Uterus (tissue), 4 donors: Measurements from ENCODE around the gene PHLPP1. TPM values are rescaled to one million over a fixed set of nuclear protein-coding genes. Genes with fewer than 3 reads are reported as not detected.

ENCODE experiments used
- DNase-seq, 2 donors: peaks; one replicate each; pipeline ENCODE4 v3.0.0-alpha.2; 2019 to 2020
- H3K27ac ChIP-seq, 2 donors: fragments of 200-600 bp; sonication (generic); 1 replicate in 1 of 2; 2 replicates in 1 of 2; pipeline ENCODE4 v1.5.1; 2016 to 2018
- H3K27me3 ChIP-seq, 2 donors: fragments of 200-600 bp; sonication (generic); one replicate each; pipeline ENCODE4 v1.5.1; 2018 to 2019; ENCODE audit warnings: control low read depth in 1 of 2
- H3K36me3 ChIP-seq, 2 donors: fragments of 200-600 bp; sonication (generic); one replicate each; pipeline ENCODE4 v1.5.1; 2019; ENCODE audit warnings: control low read depth in 1 of 2
- H3K4me1 ChIP-seq, 2 donors: fragments of 200-600 bp; sonication (generic); one replicate each; pipeline ENCODE4 v1.5.1; 2018 to 2019; ENCODE audit warnings: control low read depth in 1 of 2
- H3K4me3 ChIP-seq, 2 donors: fragments of 200-600 bp; sonication (generic); 1 replicate in 1 of 2; 2 replicates in 1 of 2; pipeline ENCODE4 v1.5.1; 2018 to 2019; ENCODE audit warnings: mild to moderate bottlenecking in 1 of 2
- H3K9me3 ChIP-seq, 2 donors: fragments of 200-600 bp; sonication (generic); one replicate each; pipeline ENCODE4 v1.5.1; 2019; ENCODE audit warnings: control low read depth in 1 of 2
- POLR2A ChIP-seq, 2 donors: fragments of 450-650 bp; IDR thresholded peaks; one replicate each; pipeline ENCODE4 v1.6.1; 2016; ENCODE audit warnings: antibody characterized with exemption in 2 of 2, mild to moderate bottlenecking in 1 of 2, moderate library complexity in 1 of 2
- intact Hi-C: fragments of 100-400 bp; cut with DNase I; formaldehyde crosslinking; loops from one replicate; pipeline ENCODE4 v1.15.1; 2023; ENCODE audit warnings: low total_unique reads
- total RNA-seq, 4 donors: library from RNA; depleted of rRNA in 3 of 4; stranded (reverse); fragments of >200 nt in 3 of 4; gene quantifications; one replicate each; pipeline versions ENCODE4 v1.1.0 to v1.2.4, GENCODE V29; 2014 to 2023
- TF ChIP-seq, protein P1 (sequence below), 4 experiments: fragments of 200-600 bp in 2 of 4; fragments of 450-650 bp in 2 of 4; sonication (generic) in 2 of 4; IDR thresholded peaks; one replicate each; pipeline ENCODE4 v1.5.1; 2016 to 2019; ENCODE audit warnings: antibody characterized with exemption in 4 of 4, mild to moderate bottlenecking in 2 of 4, moderate library complexity in 1 of 4
- donor health status: DM: yes; HTN: yes; CAD: no.

The PHLPP1 gene
- total RNA-seq, 4 donors from 2014 or later, result 10.6 to 32.4 (median 14.1) TPM

DNA sequence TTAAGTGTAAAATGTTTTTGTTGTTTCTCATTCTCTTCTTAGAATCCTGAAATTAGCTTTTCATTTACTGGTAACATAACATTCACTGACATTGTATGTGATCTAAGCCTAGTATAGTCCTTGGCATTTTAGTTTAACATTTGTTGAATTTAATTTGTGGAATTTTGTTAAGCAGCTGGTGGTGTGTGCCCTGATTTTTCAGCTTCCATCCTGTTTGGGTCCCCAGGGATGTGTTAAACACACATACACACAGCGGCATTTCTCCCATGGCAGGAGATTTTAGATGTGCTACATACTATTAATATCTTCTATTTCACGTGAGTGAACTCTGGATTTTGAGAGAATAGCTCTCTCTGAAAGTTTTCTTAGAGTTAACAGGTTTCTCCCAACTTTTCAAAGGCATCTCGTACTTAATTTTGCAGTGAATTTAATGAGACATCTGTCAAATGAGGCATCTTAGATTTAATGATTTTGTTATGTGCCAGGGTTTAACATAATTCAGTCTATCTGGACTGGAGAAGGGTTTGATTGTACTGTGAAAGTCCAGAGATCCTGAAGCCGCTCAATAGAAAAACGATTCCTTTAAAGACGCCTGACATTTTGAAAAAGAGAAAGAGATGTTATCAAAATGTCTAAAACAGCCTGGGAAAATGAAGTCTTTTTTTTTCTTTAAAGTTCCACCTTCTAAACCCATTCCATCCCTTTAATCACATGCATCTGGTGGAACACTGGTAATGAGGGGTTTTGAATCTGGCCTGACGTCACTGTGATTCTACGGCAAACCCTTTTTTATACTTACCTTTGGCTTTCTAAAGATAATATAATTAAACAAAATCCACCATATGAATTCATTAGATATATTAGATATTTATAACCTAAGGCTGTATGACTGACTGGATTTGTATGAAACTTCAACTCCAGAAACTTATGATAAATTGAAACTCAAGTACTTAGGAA is 6.8 kb downstream of the PHLPP1 start:
- peak overlapping the region in 1 of 2 donors; percentile 19 for H3K27ac ChIP-seq
- no peaks in the 10 kb centered on the region for H3K27me3 ChIP-seq
- DNase-seq, result no peak
- H3K36me3 ChIP-seq, result no peaks in the 10 kb centered on the region
- TF ChIP-seq, protein P1, sequence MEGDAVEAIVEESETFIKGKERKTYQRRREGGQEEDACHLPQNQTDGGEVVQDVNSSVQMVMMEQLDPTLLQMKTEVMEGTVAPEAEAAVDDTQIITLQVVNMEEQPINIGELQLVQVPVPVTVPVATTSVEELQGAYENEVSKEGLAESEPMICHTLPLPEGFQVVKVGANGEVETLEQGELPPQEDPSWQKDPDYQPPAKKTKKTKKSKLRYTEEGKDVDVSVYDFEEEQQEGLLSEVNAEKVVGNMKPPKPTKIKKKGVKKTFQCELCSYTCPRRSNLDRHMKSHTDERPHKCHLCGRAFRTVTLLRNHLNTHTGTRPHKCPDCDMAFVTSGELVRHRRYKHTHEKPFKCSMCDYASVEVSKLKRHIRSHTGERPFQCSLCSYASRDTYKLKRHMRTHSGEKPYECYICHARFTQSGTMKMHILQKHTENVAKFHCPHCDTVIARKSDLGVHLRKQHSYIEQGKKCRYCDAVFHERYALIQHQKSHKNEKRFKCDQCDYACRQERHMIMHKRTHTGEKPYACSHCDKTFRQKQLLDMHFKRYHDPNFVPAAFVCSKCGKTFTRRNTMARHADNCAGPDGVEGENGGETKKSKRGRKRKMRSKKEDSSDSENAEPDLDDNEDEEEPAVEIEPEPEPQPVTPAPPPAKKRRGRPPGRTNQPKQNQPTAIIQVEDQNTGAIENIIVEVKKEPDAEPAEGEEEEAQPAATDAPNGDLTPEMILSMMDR (IDR thresholded peaks at IDR 0.05), result no peak
- no peak for TF ChIP-seq POLR2A (IDR thresholded peaks at IDR 0.05)
- H3K4me3 ChIP-seq, result no peak overlapping the region
- intact Hi-C loops, result loop anchor here (10.0 kb wide), 1 partner anchor 73 kb away; no protein-coding TSS in a partner anchor
- H3K9me3 ChIP-seq, result no peaks in the 10 kb centered on the region
- H3K4me1 ChIP-seq, result no peaks in the 10 kb centered on the region

DNA sequence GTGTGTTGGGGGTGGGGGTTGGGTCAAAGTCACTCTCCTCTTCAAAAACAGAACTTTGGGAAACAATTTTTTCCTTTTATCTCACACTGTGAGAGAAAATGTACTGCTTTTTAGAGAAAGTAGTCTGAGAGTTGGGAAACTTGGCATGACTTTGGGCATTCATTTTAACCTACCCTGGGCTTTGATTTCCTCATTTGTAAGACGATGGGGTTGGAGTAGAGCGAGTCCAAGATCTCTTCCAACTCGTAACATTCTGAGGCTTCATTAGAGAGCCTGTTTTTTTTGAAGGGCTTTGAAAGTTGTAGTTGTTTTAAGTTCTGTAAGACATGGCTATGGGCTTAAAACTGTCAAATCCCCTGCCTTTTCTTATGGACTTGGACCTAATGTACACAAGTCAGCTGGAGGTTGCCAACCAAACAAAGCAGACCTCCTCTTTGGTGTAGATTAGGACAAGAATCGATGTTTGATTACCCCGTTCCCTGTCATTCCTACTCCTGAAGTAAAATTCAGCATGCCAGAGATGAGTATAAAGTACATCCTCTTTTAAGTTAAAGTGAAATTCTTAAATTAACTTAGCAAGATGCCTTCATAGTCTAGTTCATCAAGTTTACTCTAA is 8.4 kb downstream of the PHLPP1 start:
- H3K4me3 ChIP-seq, result no peak overlapping the region
- no peak for DNase-seq
- no peak for TF ChIP-seq POLR2A (IDR thresholded peaks at IDR 0.05)
- intact Hi-C loops, result loop anchor here (10.0 kb wide), 1 partner anchor 71 kb away; no protein-coding TSS in a partner anchor
- no peaks in the 10 kb centered on the region for H3K36me3 ChIP-seq
- no peaks in the 10 kb centered on the region for H3K4me1 ChIP-seq
- no peaks in the 10 kb centered on the region for H3K9me3 ChIP-seq
- H3K27ac ChIP-seq, result no peak overlapping the region
- no peaks in the 10 kb centered on the region for H3K27me3 ChIP-seq

DNA sequence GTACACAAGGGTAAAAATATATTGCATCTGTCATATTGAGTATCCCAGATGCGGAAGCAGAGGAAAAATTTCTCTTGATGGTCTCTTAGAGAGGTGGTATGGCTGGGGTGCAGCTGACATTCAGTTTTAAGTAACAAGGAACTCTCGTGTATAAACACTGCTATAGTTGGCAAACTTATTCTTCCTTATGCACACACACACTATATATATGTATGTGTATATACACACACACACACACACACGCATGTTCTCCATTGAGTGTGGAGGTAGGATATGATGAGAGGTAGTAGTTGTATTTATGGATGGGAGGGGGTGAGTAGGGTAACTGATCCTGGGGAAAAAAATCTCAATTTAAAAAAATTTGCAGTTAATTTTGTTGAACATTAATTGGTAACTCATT is 10.6 kb downstream of the PHLPP1 start:
- TF ChIP-seq, protein P1 (IDR thresholded peaks at IDR 0.05), result no peak
- TF ChIP-seq POLR2A (IDR thresholded peaks at IDR 0.05), result no peak
- Histone ChIP-seq H3K27ac (no peak overlapping the region), H3K9me3 (no peaks in the 10 kb centered on the region), H3K4me1 (no peaks in the 10 kb centered on the region), H3K36me3 (no peaks in the 10 kb centered on the region), H3K4me3 (no peak overlapping the region), H3K27me3 (no peaks in the 10 kb centered on the region)
- no peak for DNase-seq
- intact Hi-C loops, result loop anchor here (10.0 kb wide), 1 partner anchor 69 kb away; no protein-coding TSS in a partner anchor

DNA sequence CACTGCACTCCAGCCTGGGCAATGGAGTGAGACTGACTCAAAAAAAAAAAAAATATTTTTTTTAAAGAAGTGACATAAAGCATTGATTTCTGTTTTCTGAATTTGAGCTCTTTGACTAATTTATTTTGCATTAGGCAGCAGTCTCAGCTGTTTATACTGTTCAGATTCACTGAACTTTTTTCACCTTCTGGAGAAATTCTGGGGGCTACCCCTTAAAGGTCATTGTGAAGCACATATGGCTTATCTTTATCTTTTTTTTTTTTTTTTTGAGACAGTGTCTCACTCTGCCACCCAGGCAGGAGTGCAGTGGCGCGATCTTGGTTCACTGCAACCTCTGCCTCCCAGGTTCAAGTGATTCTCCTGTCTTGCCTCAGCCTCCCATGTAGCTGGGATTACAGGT is 12.9 kb downstream of the PHLPP1 start:
- no peak for DNase-seq
- Histone ChIP-seq H3K9me3 (peaks cover 0 to 9% of the 10 kb centered on the region in 2 donors), H3K27ac (no peak overlapping the region), H3K27me3 (no peaks in the 10 kb centered on the region), H3K4me3 (no peak overlapping the region), H3K36me3 (no peaks in the 10 kb centered on the region), H3K4me1 (no peaks in the 10 kb centered on the region)
- no peak for TF ChIP-seq POLR2A (IDR thresholded peaks at IDR 0.05)
- TF ChIP-seq, protein P1 (IDR thresholded peaks at IDR 0.05), result no peak
- intact Hi-C loops, result loop anchor here (10.0 kb wide), 1 partner anchor 67 kb away; no protein-coding TSS in a partner anchor

DNA sequence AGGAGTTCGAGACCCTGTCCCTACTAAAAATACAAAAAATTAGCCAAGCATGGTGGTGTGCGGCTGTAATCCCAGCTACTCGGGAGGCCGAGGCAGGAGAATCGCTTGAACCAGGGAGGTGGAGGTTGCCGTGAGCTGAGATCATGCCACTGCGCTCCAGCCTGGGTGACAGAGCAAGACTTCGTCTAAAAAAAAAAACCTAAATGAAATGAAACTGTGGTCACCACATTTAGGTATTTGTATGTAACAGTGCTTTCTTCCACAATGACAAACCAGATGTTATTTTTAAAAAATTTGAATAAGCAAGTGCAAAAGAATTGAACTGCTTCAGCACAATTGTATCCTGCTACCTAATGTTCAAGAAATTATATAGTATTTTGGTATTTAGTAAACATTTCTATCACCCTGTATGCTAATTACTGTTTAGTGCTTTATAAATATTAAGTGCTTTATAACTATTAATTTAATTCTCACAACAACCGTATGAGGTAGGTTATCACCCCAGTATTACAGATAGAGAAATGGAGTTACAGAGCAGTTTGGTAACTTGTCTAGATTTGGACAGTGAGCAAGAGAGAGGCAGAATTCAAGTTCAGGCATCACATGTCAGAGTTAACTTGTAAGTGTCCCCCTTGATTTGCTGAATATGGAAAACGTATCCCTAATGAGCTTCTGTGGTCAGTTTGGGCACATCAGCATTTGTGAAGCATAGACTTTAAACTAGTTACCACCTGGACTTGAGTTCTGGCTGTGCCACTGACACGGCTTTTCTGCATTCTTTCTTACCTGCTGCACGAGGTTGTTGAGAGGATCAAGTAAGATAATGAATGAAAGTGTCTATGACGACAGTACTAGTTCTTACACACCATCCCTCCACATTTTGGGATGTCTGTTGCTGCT is 14.4 kb downstream of the PHLPP1 start:
- no peak overlapping the region for H3K27ac ChIP-seq
- H3K9me3 ChIP-seq, result peaks cover 0 to 9% of the 10 kb centered on the region in 2 donors
- H3K27me3 ChIP-seq, result no peaks in the 10 kb centered on the region
- DNase-seq, result no peak
- intact Hi-C loops, result loop anchor here (10.0 kb wide), 1 partner anchor 65 kb away; no protein-coding TSS in a partner anchor
- no peak overlapping the region for H3K4me3 ChIP-seq
- no peaks in the 10 kb centered on the region for H3K36me3 ChIP-seq
- peaks cover 0 to 3% of the 10 kb centered on the region in 2 donors for H3K4me1 ChIP-seq
- no peak for TF ChIP-seq POLR2A (IDR thresholded peaks at IDR 0.05)
- TF ChIP-seq, protein P1 (IDR thresholded peaks at IDR 0.05), result no peak
